GM12873 (cell line): ENCODE data around the gene VWA5B1.

Source experiments
- CTCF ChIP-seq: IDR thresholded peaks from 2 replicates; pipeline ENCODE4 v1.5.1; 2012; ENCODE audit warnings: low read depth, mild to moderate bottlenecking, moderate library complexity, low read length, control low read depth; ENCODE audit not compliant: insufficient read depth; ENCODE audit errors: missing control alignments

VWA5B1 gene

DNA sequence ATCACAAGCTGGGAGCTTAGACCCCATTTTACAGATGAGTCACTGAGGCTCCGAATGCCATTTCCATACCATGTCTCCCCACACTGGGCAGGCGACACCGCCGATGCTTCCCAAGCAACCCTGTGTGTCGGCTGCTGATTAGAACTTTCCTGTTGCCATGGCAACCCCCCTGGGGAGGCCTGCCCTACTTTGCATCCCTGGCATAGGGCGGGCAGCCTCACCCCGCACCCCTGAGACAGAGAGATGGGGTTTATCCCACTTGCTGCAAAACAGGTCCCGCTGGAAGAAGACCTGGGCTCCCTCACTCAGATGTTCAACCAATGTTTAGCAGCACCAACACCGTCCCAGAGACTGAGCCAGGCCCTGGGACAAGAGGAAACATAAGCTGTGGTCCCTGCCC, 113.8 kb downstream of the VWA5B1 start:
- no peak for TF ChIP-seq CTCF
